Embryonic facial prominence (tissue), 1 donor: ENCODE data around the gene EMC10.

Source experiments
- DNase-seq: peaks from one replicate; pipeline ENCODE4 v3.0.0-alpha.2; 2016; ENCODE audit errors: extremely low spot score

EMC10 gene

GRCh38 chr19:50477751-50478515 is 1.6 kb downstream of the EMC10 start:
- DNase-seq: no peak

- DNase-seq: no peak
Observed at GRCh38 chr19:50478901-50479715, 2.8 kb downstream of the EMC10 start.

GRCh38 chr19:50479761-50480251 is 3.5 kb downstream of the EMC10 start:
- DNase-seq: no peak

DNA sequence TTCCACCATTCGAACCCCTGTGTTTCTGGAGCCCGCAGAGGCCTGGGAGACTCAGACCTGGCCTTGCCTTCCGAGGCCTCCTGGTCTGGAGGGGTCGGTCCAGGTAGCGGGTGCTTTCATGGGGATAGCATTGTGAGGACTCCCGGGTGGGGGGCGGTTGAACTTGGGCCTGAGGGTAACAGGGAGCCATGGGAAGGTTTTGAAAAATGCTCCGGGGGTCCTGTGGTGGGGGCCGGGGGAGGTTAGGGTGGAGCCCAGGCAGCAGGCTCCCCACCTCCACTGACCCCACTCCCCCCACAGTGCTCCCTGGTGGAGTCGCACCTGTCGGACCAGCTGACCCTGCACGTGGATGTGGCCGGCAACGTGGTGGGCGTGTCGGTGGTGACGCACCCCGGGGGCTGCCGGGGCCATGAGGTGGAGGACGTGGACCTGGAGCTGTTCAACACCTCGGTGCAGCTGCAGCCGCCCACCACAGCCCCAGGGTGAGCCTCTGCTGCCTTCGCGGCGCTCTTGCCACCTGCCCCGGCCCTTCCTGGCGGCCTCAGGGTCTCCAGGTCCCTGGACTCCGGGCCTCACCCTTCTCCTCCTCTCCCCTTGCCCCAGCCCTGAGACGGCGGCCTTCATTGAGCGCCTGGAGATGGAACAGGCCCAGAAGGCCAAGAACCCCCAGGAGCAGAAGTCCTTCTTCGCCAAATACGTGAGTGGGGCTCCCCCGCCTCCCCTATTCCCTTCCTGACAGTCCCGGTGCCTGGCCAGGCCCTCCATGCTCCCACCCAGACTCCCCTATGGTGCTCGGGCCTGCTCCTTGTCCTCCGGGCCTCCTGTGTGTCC is 4.2 kb downstream of the EMC10 start:
- no peak for DNase-seq

GRCh38 chr19:50481351-50482149 is 5.2 kb downstream of the EMC10 start:
- DNase-seq: no peak

- DNase-seq: no peak
Observed at GRCh38 chr19:50482271-50482855, 6.1 kb downstream of the EMC10 start.

- DNase-seq: no peak
Observed at GRCh38 chr19:50482916-50483315, 6.6 kb downstream of the EMC10 start.

GRCh38 chr19:50485284-50485955 is 9.1 kb downstream of the EMC10 start:
- DNase-seq: no peak

DNA sequence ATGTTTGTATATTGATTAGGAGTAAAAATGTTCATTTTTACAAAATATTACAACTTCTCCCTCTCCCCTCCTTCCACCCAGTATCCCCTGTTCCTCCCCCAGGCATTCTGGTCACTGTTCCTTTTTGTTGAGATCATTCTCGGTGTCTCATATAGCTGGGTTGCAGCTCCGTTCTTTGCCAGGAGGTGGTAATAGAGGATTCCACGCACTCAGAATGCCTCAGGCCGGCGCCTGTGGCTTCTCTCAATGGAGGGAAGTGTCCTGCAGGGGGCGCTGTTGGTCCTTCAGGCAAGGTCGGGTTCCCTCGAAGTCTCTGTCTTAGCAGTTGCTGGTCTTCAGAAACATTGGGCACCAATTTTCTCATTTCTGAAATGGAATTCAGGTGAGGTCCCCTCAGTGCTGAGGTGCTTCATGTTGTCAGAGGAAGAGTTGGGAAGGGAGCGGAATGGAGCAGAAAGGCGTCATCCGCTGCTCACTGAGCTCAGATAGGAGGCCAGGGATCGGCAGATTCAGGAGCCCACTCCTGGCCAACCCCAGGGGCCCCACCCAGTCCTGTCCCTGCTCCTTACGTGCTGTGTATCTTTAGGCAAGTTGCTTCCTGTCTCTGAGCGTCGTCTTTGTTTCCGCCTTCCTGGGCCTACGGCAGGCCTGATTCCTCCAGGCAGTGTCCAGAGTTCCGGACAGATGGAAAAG is 10.7 kb downstream of the EMC10 start:
- no peak for DNase-seq

DNA sequence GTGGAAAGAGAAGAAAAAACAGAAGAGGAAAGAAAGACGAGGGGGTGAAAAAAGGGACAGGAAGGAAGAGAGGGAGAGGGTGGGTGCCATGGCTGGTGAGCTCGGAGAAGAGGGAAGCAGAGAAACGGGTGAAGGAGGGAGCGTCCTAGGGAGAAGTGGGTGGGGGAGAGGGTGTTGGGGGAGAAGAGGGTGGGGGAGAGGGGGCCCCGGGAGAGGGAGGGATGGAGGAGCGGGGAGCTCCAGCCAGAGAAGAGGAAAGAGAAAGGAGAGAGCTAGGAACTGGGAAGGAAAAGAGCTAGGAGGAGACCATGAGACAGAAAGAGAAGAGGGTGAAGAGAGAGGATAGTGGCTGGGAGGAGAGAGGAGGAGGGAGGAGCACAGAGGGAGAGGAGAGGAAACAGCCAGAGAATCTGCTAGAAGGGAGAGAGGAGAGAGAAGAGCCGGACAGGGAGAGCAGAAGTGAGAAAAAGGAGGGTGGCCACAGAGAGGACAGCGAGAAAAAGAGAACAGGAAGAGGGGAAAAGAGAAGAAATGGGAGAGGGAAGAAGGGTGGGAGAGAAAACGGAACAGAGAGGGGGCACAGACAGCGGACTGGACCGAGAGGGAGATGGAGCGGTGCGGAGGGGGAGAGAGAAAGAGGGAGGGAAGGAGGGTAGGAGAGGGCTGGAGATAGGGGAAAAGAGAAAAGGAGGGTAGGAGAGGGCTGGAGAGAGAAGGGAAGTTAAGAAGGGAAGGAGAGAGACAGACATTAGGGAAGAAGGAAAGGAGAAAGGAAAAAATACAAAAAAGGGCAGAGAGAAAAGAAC is 12.3 kb downstream of the EMC10 start:
- no peak for DNase-seq

DNA sequence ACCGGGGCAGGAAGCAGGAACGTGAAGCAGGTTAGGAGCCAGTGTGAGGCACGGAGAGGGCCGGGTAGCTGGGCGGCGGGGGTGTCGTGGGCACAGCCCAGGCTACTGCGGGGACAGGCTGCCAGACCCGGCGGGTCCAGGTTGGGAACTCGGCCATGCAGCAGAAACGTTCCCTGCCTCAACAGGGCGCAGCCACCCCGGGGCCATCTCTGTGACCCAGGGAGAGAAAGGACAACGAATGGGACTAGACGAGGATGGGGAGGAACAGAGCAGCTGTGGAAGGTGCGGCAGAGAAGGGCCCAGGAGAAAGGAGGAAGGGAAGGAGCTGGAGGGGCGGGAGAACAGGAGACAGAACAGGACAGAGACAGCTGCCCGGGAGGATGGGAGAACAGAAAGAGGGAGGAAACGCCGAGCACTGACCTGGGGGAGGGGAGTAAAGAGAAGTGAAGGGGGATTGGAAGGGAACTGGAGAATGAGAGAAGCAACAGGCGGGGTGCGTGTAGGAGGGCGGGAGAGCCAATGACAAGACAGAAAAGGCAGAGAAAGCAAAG is 13.2 kb downstream of the EMC10 start:
- DNase-seq: no peak

DNA sequence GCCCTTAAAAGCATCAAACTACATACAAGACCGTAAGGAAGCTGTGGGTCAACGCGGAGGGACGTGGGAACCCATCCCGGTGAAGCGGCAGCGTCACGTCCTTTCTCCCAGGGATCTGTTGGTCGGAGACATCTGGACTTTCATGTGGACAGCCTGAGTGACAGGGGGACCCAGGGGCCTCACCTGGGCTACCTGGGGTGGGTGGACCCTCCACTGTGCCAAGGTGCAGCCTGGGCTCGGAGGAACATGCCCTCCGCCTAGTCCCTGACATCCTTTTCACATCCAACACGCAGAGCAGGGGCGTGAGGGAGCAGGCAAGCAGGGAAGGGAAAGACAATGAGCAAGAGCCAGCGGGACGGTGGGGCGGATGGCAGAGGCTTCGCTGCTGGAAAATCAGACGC is 14.1 kb downstream of the EMC10 start:
- DNase-seq: no peak

- no peak for DNase-seq
Observed at GRCh38 chr19:50490991-50491472, 14.7 kb downstream of the EMC10 start.

DNA sequence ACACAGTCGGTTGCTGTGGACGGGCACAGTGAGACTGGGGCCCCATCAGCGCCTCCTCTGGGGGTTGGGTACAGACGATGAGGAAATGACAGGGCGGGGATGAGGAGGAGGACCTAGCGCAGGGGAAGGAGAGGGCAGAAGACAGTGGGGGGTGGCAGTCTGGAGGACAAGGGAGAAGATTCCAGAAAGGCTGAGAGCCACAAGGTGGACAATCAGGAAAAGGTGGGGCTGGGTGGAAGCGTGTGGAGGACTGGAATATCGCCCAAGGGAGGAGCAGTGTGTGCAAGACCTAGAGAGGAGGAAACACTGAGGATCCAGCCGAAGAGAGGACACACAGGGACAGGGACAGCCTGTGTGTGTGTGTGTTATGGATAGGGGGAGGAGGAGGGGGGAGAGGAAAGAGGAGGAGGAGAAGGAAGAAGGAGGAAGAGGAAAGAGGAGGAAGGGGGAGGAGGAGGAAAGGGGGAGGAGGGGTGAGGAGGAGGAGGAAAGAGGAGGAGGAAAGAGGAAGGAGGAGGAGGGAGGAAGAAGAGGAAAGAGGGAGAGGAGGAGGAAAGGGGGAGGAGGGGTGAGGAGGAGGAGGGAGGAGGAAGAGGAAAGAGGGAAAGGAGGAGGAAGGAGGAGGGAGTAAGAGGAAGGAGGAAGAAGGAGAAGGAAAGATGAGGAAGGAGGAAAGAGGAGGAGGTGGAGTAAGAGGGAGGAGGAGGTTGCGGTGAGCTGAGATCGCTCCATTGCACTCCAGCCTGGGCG is 16.2 kb downstream of the EMC10 start:
- no peak for DNase-seq

DNA sequence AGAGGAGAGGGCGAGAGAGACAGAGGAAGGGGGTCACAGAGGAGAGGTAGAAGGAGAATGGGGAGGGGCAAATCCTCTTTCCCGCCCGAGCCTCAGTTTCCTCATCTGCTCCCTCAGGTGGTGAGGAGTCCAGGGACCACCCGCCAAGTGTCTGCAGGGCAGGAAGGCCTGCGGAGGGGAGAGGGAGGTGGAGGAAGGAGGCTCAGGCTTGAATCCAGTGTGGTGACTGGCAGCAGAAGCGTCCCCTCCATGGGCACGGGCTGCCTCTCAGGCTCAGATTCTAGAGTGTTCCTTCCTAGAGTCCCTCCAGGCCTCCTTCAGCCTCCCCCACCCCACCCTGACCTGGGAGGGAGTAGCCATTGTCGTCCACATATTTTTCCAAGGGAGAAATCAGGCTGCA is 16.9 kb downstream of the EMC10 start:
- DNase-seq: no peak

DNA sequence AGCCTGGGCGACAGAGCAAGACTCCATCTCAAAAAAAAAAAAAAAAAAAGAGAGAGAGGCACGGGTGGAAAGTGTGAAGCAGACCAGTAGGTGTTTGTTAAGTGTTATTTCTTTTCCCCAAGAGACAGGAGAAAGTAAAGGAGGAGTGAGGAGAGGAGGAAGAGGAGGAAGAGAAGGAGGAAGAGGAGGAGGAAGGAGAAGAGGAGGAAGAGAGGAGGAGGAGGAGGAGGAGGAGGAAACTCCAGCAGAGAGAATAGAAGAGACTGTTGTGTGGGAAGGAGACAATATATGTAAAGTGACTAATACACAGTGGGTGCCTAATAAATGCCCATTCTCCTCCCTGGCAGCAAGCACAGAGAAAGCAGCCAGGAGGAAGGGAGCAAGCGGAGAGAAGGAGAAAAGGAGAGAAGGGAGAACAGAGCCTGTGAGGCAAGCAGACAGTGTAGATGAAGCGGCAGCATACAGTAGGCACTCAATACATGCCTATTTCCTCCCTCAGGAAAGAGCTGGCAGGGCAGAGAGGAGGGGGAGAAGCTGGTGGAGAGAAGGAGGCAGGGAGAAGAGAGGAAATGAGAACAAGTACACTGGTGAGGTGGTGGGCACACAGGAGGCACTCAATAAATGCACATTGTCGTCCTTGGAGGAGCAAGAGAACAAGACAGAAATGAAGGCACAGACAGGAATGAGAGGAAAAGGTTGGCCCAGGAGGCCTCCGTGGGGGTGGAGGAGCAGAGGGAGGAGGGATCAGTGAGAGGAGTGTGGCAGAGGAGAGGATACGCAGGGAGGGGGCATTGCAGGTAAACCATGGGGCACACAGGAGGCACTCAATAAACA is 18.1 kb downstream of the EMC10 start:
- no peak for DNase-seq
